H1 (cell line): Measurements from ENCODE around the gene CERKL. TPM values are rescaled to one million over a fixed set of nuclear protein-coding genes. Genes with fewer than 3 reads are reported as not detected.

Source experiments
- CTCF ChIA-PET: fragments of 300-600 bp; sonication (Branson Sonifier 250); formaldehyde crosslinking; loops from one replicate; lab custom pipeline; 2021; ENCODE audit not compliant: partially characterized antibody; lab: Charles Lee
- POLR2A ChIA-PET: fragments of 300-600 bp; sonication (Branson Sonifier 250); formaldehyde crosslinking; loops from one replicate; lab custom pipeline; 2021; ENCODE audit warnings: inconsistent platforms; ENCODE audit not compliant: partially characterized antibody; lab: Charles Lee
- DNase-seq, 2 experiments: peaks; one replicate each; pipeline versions ENCODE4 v3.0.0 to v3.0.0-alpha.2; 2010 to 2022; ENCODE audit warnings: low spot score in 2 of 2, low read depth in 1 of 2, mixed read lengths in 1 of 2
- FAIRE-seq: peaks from 2 replicates; lab custom pipeline; 2011; peaks lifted over from hg19 to GRCh38; lab: Jason Lieb, UNC
- H2AFZ ChIP-seq: 2 replicates; pipeline ENCODE4 v1.8.1; 2012; ENCODE audit warnings: low read length, inconsistent platforms
- H2AK5ac ChIP-seq: 2 replicates; pipeline ENCODE4 v1.6.1; 2013; ENCODE audit warnings: low read depth, low read length
- H2BK120ac ChIP-seq: replicated peaks from 2 replicates; pipeline ENCODE3; 2013; ENCODE audit warnings: low read depth, low read length, inconsistent platforms
- H2BK12ac ChIP-seq: 2 replicates; pipeline ENCODE4 v1.6.1; 2013; ENCODE audit warnings: low read depth, low read length
- H2BK15ac ChIP-seq: 2 replicates; pipeline ENCODE4 v1.6.1; 2013; ENCODE audit warnings: low read length
- H2BK20ac ChIP-seq: 2 replicates; pipeline ENCODE4 v1.6.1; 2013; ENCODE audit warnings: low read length
- H2BK5ac ChIP-seq: 2 replicates; pipeline ENCODE4 v1.6.1; 2013; ENCODE audit warnings: low read depth, low read length
- H3K14ac ChIP-seq: 2 replicates; pipeline ENCODE4 v1.6.1; 2013; ENCODE audit warnings: inconsistent platforms; ENCODE audit not compliant: insufficient read length
- H3K18ac ChIP-seq: 2 replicates; pipeline ENCODE4 v1.6.1; 2013; ENCODE audit warnings: low read length; ENCODE audit errors: extremely low read depth
- H3K23ac ChIP-seq: 2 replicates; pipeline ENCODE4 v1.6.1; 2013; ENCODE audit warnings: inconsistent platforms; ENCODE audit not compliant: insufficient read length
- H3K23me2 ChIP-seq: 2 replicates; pipeline ENCODE4 v1.6.1; 2013; ENCODE audit warnings: low read depth, low read length
- H3K27ac ChIP-seq: 2 replicates; pipeline ENCODE4 v1.6.1; 2011; ENCODE audit warnings: low read depth, low read length, inconsistent platforms
- H3K27me3 ChIP-seq, 4 experiments: replicated peaks in 1 of 4; 1 replicate in 1 of 4; 2 replicates in 3 of 4; pipeline versions ENCODE4 v1.6.1 to v1.8.1; 2011 to 2013; ENCODE audit warnings: low read length in 3 of 4, mild to moderate bottlenecking in 3 of 4, inconsistent platforms in 2 of 4, mixed read lengths in 2 of 4, moderate library complexity in 1 of 4; ENCODE audit not compliant: control insufficient read depth in 3 of 4, insufficient read depth in 3 of 4; ENCODE audit errors: extremely low read depth in 1 of 4
- H3K36me3 ChIP-seq, 4 experiments: 2 replicates each; pipeline versions ENCODE4 v1.6.1 to v1.8.1; 2011 to 2013; ENCODE audit warnings: mild to moderate bottlenecking in 4 of 4, low read length in 3 of 4, moderate library complexity in 2 of 4, control low read depth in 1 of 4, inconsistent platforms in 1 of 4; ENCODE audit not compliant: insufficient read depth in 4 of 4, control insufficient read depth in 2 of 4
- H3K4ac ChIP-seq: replicated peaks from 2 replicates; pipeline ENCODE3; 2013; ENCODE audit warnings: low read length, low read depth, mixed read lengths, inconsistent platforms; ENCODE audit not compliant: insufficient read length
- H3K4me1 ChIP-seq, 4 experiments: replicated peaks in 1 of 4; 1 replicate in 1 of 4; 2 replicates in 3 of 4; pipeline versions ENCODE4 v1.6.1 to v1.8.1; 2011 to 2013; ENCODE audit warnings: low read length in 3 of 4, inconsistent platforms in 2 of 4, mixed read lengths in 1 of 4; ENCODE audit not compliant: insufficient read depth in 4 of 4, control insufficient read depth in 3 of 4
- H3K4me2 ChIP-seq, 2 experiments: 2 replicates each; pipeline versions ENCODE4 v1.6.1 to v1.8.1; 2011 to 2013; ENCODE audit warnings: low read depth in 2 of 2, low read length in 2 of 2, control low read depth in 1 of 2, inconsistent platforms in 1 of 2, mild to moderate bottlenecking in 1 of 2; ENCODE audit not compliant: insufficient read depth in 1 of 2
- H3K4me3 ChIP-seq, 4 experiments: fragments of 200-600, 300-600 bp in 1 of 4; sonication (generic), shearing (Covaris generic), sonication (Bioruptor Twin) in 1 of 4; 2 replicates each; pipeline versions ENCODE4 v1.5.1 to v1.8.1; 2011 to 2016; ENCODE audit warnings: low read length in 4 of 4, low read depth in 3 of 4, control low read depth in 2 of 4, inconsistent platforms in 2 of 4, mild to moderate bottlenecking in 2 of 4, mixed read lengths in 1 of 4, moderate library complexity in 1 of 4; ENCODE audit not compliant: insufficient read depth in 2 of 4; ENCODE audit errors: extremely low read depth in 1 of 4
- H3K56ac ChIP-seq: replicated peaks from 2 replicates; pipeline ENCODE3; 2013; ENCODE audit warnings: low read depth, mild to moderate bottlenecking, mixed read lengths, low read length, inconsistent platforms; ENCODE audit not compliant: insufficient read length
- H3K79me1 ChIP-seq: 2 replicates; pipeline ENCODE4 v1.6.1; 2013; ENCODE audit warnings: low read depth, low read length, control low read depth
- H3K79me2 ChIP-seq, 2 experiments: 2 replicates each; pipeline versions ENCODE4 v1.6.1 to v1.8.1; 2012 to 2013; ENCODE audit warnings: low read length in 2 of 2, mild to moderate bottlenecking in 2 of 2, inconsistent platforms in 1 of 2; ENCODE audit not compliant: insufficient read depth in 2 of 2, control insufficient read depth in 1 of 2
- H3K9ac ChIP-seq, 4 experiments: replicated peaks in 1 of 4; 1 replicate in 1 of 4; 2 replicates in 3 of 4; pipeline versions ENCODE4 v1.6.1 to v1.8.1; 2011 to 2013; ENCODE audit warnings: low read depth in 3 of 4, low read length in 3 of 4, control low read depth in 2 of 4, mild to moderate bottlenecking in 2 of 4, moderate library complexity in 2 of 4, inconsistent platforms in 1 of 4; ENCODE audit errors: extremely low read depth in 1 of 4
- H3K9me3 ChIP-seq, 2 experiments: 2 replicates each; pipeline versions ENCODE4 v1.6.1 to v1.8.1; 2012 to 2013; ENCODE audit warnings: mild to moderate bottlenecking in 2 of 2, moderate library complexity in 2 of 2, control low read depth in 1 of 2, inconsistent platforms in 1 of 2, low read depth in 1 of 2, low read length in 1 of 2, mixed read lengths in 1 of 2; ENCODE audit not compliant: insufficient read depth in 2 of 2
- H4K20me1 ChIP-seq, 2 experiments: replicated peaks in 1 of 2; 2 replicates each; pipeline versions ENCODE3 to v1.8.1; 2011 to 2013; ENCODE audit warnings: inconsistent platforms in 2 of 2, low read length in 2 of 2, mild to moderate bottlenecking in 1 of 2; ENCODE audit not compliant: insufficient read depth in 2 of 2, control insufficient read depth in 1 of 2
- H4K5ac ChIP-seq: 2 replicates; pipeline ENCODE4 v1.6.1; 2013; ENCODE audit warnings: low read length, low read depth, mixed read lengths, inconsistent platforms; ENCODE audit not compliant: insufficient read length
- H4K8ac ChIP-seq: 2 replicates; pipeline ENCODE4 v1.8.0; 2013; ENCODE audit warnings: mild to moderate bottlenecking, moderate library complexity, low read length, inconsistent platforms; ENCODE audit not compliant: insufficient read depth; ENCODE audit errors: extremely low read depth
- H4K91ac ChIP-seq: replicated peaks from 2 replicates; pipeline ENCODE3; 2013; ENCODE audit warnings: low read length, mixed read lengths, inconsistent platforms; ENCODE audit not compliant: insufficient read length
- ASH2L ChIP-seq: fragments of 200-600, 300-600 bp; sonication (generic); IDR thresholded peaks from one replicate; pipeline ENCODE4 v1.7.1; 2017; ENCODE audit warnings: low read length
- ATF2 ChIP-seq: IDR thresholded peaks from 2 replicates; pipeline ENCODE4 v1.6.1; 2012; ENCODE audit warnings: low read length, inconsistent platforms
- CEBPB ChIP-seq: IDR thresholded peaks from 2 replicates; pipeline ENCODE4 v1.6.1; 2012; ENCODE audit warnings: low read depth, low read length
- CHD2 ChIP-seq: IDR thresholded peaks from 2 replicates; pipeline ENCODE4 v1.6.1; 2012; ENCODE audit warnings: low read length, improper control_type of control experiment
- PHF8 ChIP-seq: fragments of 200-600 bp; sonication (generic); conservative IDR thresholded peaks from 2 replicates; pipeline ENCODE4 v1.7.1; 2012; ENCODE audit warnings: low read depth, mild to moderate bottlenecking, inconsistent platforms, low read length, moderate library complexity
- POLR2A ChIP-seq, 2 experiments: IDR thresholded peaks; 1 replicate in 1 of 2; 2 replicates in 1 of 2; pipeline ENCODE4 v1.6.1; 2011; ENCODE audit warnings: low read depth in 2 of 2, low read length in 2 of 2, mild to moderate bottlenecking in 2 of 2; ENCODE audit errors: control extremely low read depth in 1 of 2
- RFX5 ChIP-seq: IDR thresholded peaks from 2 replicates; pipeline ENCODE4 v1.6.1; 2011; ENCODE audit warnings: low read depth, low read length, improper control_type of control experiment, borderline replicate concordance
- RXRA ChIP-seq: IDR thresholded peaks from 2 replicates; pipeline ENCODE4 v1.6.1; 2011; ENCODE audit warnings: low read depth, mild to moderate bottlenecking, low read length, moderate library complexity; ENCODE audit not compliant: insufficient read depth
- SUZ12 ChIP-seq: fragments of 200-600 bp; sonication (generic); IDR thresholded peaks from 2 replicates; pipeline ENCODE4 v1.6.1; 2012; ENCODE audit warnings: mild to moderate bottlenecking, inconsistent platforms, low read length, moderate library complexity, mixed read lengths
- WGBS, 2 experiments: shearing (Covaris generic) in 1 of 2; methylation state at CpG; one replicate each; pipeline versions ENCODE4 v1.1.6 to v1.1.7; 2013 to 2015; ENCODE audit warnings: low lambda C conversion rate in 2 of 2, mixed read lengths in 2 of 2, inconsistent platforms in 1 of 2, low coverage in 1 of 2, missing lambda C conversion rate in 1 of 2; ENCODE audit not compliant: insufficient replicate concordance in 2 of 2, insufficient coverage in 1 of 2, insufficient read length in 1 of 2; ENCODE audit errors: extremely low coverage in 1 of 2, missing lambda C conversion rate in 1 of 2; 5-methylcytosine and 5-hydroxymethylcytosine counted together
- polyA plus RNA-seq, 7 experiments: library from polyadenylated mRNA; depleted of rRNA in 3 of 7; stranded (reverse) in 5 of 7; unstranded in 2 of 7; fragments of >200 nt in 5 of 7; fragments of 200-250 nt in 2 of 7; gene quantifications; 1 replicate in 5 of 7; 2 replicates in 1 of 7; 4 replicates in 1 of 7; pipeline versions ENCODE4 v1.2.1 to v1.2.3, GENCODE V29; 2011 to 2013; ENCODE audit warnings: missing spikeins in 2 of 7, mixed read lengths in 2 of 7
- total RNA-seq: library from RNA; stranded (reverse); fragmentation: NEBNext Ultra II Directional; extraction: Animal tissue kit (Norgen Biotek cat#: 25700); gene quantifications from 2 replicates; pipeline ENCODE4 v1.2.1, GENCODE V29; 2021
- TF ChIP-seq, protein P1 (sequence below): IDR thresholded peaks from 2 replicates; pipeline ENCODE4 v1.6.1; 2011; ENCODE audit warnings: low read depth, mild to moderate bottlenecking, low read length; ENCODE audit not compliant: insufficient read depth

The CERKL gene
- total and polyA plus RNA-seq, 2 of the 8 experiments (the other 6 are each of a cell fraction or from before 2014, with no cell fraction given) = 0.05 TPM; not detected in 1

- H2BK20ac ChIP-seq = no peak overlapping the region
- DNase-seq = no peak
- H3K27ac ChIP-seq = no peak overlapping the region
- H4K20me1 ChIP-seq = no peaks in the 10 kb centered on the region
- no peak overlapping the region for H2BK5ac ChIP-seq
- WGBS, 2 experiments = 87% methylated on average over 3 of the region's 4 CpGs; no CpG with 5 or more reads in 1 of the 2 experiments
- H3K23ac ChIP-seq = no peak overlapping the region
- peak overlapping the region in 1 of 4 experiments; percentile 43; a peak in 1 of 7 replicates for H3K9ac ChIP-seq
- no peaks in the 10 kb centered on the region for H3K79me2 ChIP-seq
- no peak overlapping the region for H4K8ac ChIP-seq
- CTCF ChIA-PET = interaction anchor here (1.2 kb wide), 1 partner anchor 292 kb away, joined by 4 read pairs; no protein-coding TSS in a partner anchor
- H3K14ac ChIP-seq = no peak overlapping the region
- no peak overlapping the region for H2BK120ac ChIP-seq
- H3K36me3 ChIP-seq = no peaks in the 10 kb centered on the region
- no peak overlapping the region for H2AK5ac ChIP-seq
- no peak overlapping the region for H3K4me3 ChIP-seq
- no peak overlapping the region for H3K18ac ChIP-seq
- H4K91ac ChIP-seq = no peak overlapping the region
- H3K4me1 ChIP-seq = no peaks in the 10 kb centered on the region; a peak in 1 of 7 replicates
- H3K4me2 ChIP-seq = no peak overlapping the region
- no peaks in the 10 kb centered on the region; a peak in 1 of 4 replicates for H3K9me3 ChIP-seq
- H2BK12ac ChIP-seq = no peak overlapping the region
- H2AFZ ChIP-seq = no peak overlapping the region
- H4K5ac ChIP-seq = no peak overlapping the region
- no peak overlapping the region for H3K56ac ChIP-seq
- no peak overlapping the region for H3K4ac ChIP-seq
- H3K23me2 ChIP-seq = no peaks in the 10 kb centered on the region
- no peak for FAIRE-seq
- POLR2A ChIA-PET = no interaction called here
- no peaks in the 10 kb centered on the region for H3K79me1 ChIP-seq
- H3K27me3 ChIP-seq = no peaks in the 10 kb centered on the region
- no peak overlapping the region for H2BK15ac ChIP-seq
- TF ChIP-seq RXRA = no peak
- no peak for TF ChIP-seq POLR2A (IDR thresholded peaks at IDR 0.05; ENCODE audit: control extremely low read depth in 1 of 2, low read depth in 2 of 2, low read length in 2 of 2)
- no peak for TF ChIP-seq PHF8
- no peak for TF ChIP-seq CHD2
- TF ChIP-seq ASH2L = no peak
- TF ChIP-seq RFX5 = no peak
- TF ChIP-seq, protein P1, sequence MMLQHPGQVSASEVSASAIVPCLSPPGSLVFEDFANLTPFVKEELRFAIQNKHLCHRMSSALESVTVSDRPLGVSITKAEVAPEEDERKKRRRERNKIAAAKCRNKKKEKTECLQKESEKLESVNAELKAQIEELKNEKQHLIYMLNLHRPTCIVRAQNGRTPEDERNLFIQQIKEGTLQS = no peak
- TF ChIP-seq CEBPB = no peak
- no peak for TF ChIP-seq SUZ12
- TF ChIP-seq ATF2 = no peak
Observed at GRCh38 chr2:181607629-181608590, 49.0 kb downstream of the CERKL start.
